HFF-Myc (cell line): Measurements from ENCODE around the gene F2.
A peak's percentile ranks its signal among the peaks of the same experiment; 100 is the strongest.

Source experiments
- DNase-seq: peaks from one replicate; pipeline ENCODE4 v3.0.0-alpha.2; 2011; ENCODE audit warnings: low read depth; ENCODE audit errors: extremely low read depth
- H3K4me3 ChIP-seq: replicated peaks from 2 replicates; pipeline ENCODE4 v1.5.1; 2011; ENCODE audit warnings: low read depth, mild to moderate bottlenecking, control low read depth, low read length
- TF ChIP-seq, protein P1 (sequence below): IDR thresholded peaks from 2 replicates; pipeline ENCODE4 v1.5.1; 2012; ENCODE audit warnings: mild to moderate bottlenecking, low read depth, low read length, control low read depth; ENCODE audit errors: missing control alignments

F2 gene

DNA sequence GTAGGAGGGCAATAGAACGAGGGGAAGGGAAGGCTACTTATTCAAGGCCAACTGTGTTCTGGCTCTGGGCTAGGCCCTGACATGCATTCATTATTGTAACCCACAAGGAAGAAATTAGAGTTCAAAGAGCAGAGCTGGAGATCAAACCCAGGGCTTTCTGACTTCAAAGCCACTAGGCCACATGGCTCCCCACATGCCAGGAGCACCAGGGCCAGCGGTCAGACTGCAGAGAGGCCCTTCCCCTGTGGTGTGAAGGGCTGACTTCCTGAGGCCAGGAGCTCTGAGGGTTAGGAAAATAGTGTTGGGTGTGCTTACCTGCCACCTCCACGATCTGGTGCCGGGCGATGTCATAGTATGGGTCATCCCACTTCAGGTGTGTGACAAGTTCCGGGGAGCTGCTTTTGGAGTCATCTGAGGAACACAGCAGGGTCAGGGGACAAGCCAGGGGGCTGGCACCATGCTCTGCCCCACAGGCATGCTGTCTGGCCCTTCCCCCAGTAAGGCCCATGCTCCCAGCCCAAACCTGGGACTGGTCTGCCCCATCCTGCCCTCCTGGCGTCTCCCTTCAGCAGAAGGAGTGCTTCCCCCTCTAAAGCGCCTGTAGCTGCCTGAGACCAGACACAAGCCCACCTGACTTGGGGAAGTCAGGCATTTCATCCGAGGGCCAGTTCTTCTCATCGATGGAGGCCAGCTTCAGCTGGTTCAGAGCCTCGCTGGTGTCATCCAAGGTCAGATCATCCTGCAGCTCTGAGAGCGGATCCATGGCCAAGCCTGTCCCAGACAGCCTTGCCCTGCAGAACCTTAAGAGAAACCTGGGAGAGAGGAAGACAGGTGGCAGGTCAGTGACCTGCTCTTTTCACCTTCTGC is 23.4 kb upstream of the F2 start:
- DNase-seq, result no peak
- TF ChIP-seq, protein P1, sequence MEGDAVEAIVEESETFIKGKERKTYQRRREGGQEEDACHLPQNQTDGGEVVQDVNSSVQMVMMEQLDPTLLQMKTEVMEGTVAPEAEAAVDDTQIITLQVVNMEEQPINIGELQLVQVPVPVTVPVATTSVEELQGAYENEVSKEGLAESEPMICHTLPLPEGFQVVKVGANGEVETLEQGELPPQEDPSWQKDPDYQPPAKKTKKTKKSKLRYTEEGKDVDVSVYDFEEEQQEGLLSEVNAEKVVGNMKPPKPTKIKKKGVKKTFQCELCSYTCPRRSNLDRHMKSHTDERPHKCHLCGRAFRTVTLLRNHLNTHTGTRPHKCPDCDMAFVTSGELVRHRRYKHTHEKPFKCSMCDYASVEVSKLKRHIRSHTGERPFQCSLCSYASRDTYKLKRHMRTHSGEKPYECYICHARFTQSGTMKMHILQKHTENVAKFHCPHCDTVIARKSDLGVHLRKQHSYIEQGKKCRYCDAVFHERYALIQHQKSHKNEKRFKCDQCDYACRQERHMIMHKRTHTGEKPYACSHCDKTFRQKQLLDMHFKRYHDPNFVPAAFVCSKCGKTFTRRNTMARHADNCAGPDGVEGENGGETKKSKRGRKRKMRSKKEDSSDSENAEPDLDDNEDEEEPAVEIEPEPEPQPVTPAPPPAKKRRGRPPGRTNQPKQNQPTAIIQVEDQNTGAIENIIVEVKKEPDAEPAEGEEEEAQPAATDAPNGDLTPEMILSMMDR, result no peak
- H3K4me3 ChIP-seq, result no peak overlapping the region

DNA sequence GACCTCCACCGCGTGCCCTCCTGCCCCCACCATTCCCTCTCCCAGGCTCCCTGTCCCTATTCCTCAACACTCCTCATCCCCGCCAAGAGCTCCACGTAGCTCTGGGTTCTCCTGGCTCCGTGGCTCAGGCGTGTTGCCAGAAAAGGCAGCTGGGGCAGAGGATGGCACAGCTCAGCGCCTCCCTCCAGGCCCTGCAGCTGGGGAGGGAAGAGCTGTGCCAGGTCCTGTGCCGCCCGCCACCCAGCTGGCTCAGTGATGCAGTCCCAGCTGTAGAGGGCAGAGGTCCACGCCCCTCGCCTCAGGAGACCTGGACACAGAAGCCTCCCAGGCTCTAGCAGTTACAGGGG is 22.8 kb upstream of the F2 start:
- TF ChIP-seq, protein P1, result no peak
- no peak overlapping the region for H3K4me3 ChIP-seq
- DNase-seq, result no peak

DNA sequence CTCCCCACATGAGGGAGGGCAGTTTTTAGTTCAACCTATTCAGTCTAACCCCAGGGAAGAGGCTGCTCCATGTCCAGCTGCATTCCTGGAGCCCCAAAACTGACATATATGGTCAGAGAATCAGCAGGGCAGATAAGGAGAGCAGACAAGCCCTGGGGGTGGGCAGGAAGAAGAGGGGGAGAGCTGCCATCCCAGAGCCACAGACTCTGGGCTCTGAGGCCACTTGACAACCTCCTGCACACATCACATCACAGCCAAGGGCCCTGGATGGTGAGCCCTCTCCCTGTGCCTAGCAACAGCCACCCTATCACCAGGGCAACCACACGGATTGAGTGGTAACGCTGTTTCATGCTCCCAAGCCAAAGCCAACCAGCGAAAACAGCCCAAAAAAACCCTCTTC is 21.7 kb upstream of the F2 start:
- H3K4me3 ChIP-seq, result no peak overlapping the region
- TF ChIP-seq, protein P1, result no peak
- DNase-seq, result no peak

DNA sequence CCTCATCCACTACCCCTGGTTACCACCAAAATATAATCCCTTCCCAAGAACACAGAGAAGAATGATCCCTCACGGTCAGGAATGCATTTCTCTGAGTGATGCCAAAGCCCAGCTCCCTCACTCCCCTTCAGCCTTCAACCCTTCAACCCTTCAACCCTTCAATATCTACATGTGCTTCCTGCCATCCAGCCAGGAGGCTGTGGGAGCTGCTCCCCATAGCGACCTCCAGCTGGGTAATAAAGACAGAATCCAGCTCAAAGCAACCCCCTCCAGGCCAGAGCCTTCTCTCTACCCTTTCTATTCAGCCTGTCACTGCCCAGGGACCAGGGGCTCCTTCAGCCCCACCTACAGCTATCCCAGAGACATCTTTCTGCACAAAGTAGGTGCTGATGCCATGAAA is 21.3 kb upstream of the F2 start:
- H3K4me3 ChIP-seq, result no peak overlapping the region
- DNase-seq, result no peak
- TF ChIP-seq, protein P1, result no peak

DNA sequence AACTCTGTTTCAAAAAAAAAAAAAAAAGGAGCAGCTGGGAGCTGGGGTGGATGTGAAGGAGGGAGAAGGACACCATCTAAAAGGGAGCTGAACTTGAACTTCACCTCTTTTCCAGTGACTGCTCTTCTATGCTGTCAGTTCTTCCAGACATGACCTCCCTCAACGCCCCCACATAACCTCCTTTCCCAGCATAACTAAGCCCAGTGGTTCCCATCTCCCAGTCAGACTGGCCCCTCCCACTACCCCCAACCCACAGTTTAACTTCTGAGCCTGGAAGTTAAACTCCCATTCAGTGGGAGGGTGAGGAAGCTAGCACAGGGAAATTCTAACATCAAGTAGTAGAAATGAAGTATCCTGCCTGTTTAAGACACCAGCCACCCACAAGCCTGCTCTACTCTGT is 20.4 kb upstream of the F2 start:
- no peak overlapping the region for H3K4me3 ChIP-seq
- TF ChIP-seq, protein P1, result no peak
- DNase-seq, result no peak

DNA sequence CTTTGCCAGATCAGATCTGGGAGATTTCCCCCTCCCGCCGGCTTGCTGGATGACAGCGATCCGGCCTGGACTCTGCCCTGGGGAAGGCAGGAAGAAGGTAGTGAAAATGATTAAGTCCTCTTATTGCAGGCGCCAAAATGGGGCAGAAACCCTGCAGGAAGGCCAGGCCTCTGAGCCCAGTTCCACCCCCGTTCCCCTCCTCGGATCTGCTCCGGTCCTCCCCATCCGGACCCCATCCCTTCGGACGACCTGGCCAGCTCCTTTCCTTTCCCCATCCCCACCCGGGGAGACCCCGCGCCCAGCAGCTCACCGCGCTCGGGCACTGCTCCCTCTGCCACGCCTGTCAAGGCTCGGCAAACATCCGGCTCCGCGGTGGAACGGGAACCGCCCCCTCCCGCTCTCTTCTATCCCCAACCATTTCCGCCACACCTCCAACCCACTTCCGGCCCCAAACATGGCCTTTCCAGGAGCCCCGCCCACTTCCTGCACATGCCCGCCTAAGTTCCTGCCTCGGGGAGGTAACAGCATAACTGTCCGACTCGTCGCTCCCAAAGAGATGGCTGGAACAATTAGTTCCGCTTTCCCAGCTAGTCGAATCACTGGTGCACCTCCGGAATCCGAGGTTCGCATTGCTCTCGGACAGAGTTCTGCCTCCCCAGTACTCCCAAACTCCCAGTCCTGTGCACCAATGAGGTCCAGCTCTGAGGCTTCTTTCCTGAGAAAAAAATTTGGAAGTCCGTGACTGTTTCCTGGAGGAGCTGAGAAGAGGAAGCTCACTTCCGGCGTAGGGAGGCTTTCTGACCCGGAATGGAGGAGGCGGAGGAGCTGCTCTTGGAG is 18.6 kb upstream of the F2 start, which contains the start of the genes ARHGAP1 and ZNF408:
ARHGAP1 (minus strand) TSS at position 379 of the 837 bp plus-strand sequence. CDS start 4,512 bp downstream, outside the sequence.
ZNF408 (plus strand) TSS at position 791 of the 837 bp plus-strand sequence; CDS start at position 808, 17 bp downstream.
- TF ChIP-seq, protein P1, result no peak
- H3K4me3 ChIP-seq, result peak within 1 kb of the TSS; percentile 99

More for the DNA sequence above, 18.6 kb upstream of the F2 start, which contains the start of the genes ARHGAP1 and ZNF408:
- DNase-seq, result peak; percentile 96
